ENCODE data around the gene HLA-DMA. TPM values are rescaled to one million over a fixed set of nuclear protein-coding genes. Genes with fewer than 3 reads are reported as not detected.

The HLA-DMA gene
- total and polyA plus RNA-seq, 2 of the 4 experiments (the other 2 are of a cell fraction) = 2.3 to 8.3 TPM

GRCh38 chr6:32949113-32949512, 3.8 kb downstream of the HLA-DMA start:
- H3K9me1 ChIP-seq (ENCODE audit: insufficient read depth, low read length) = peaks cover 10% of the 10 kb centered on the region
- no peak overlapping the region for H4K91ac ChIP-seq (ENCODE audit: insufficient read depth, low read depth, low read length)
- ATAC-seq (ENCODE audit: low read depth) = no peak
- no peak overlapping the region for H4K5ac ChIP-seq (ENCODE audit: low read depth, low read length)
- H3K4me2 ChIP-seq (ENCODE audit: low read depth, low read length) = no peak overlapping the region
- no CpG with 5 or more reads among the region's 9 CpGs for WGBS, 2 experiments (ENCODE audit: extremely low coverage in 2 of 2, insufficient read length in 1 of 2)
- H3K56ac ChIP-seq (ENCODE audit: extremely low read depth, insufficient read depth, low read length) = no peak overlapping the region
- H2AK9ac ChIP-seq (replicated peaks; ENCODE audit: low read depth, low read length, poor library complexity) = peak overlapping the region; percentile 38
- no peak for DNase-seq
- dilution Hi-C loops (cut with HindIII; ENCODE audit: low sequenced_read_pairs, unreplicated experiment) = no loop called here
- H3K27ac ChIP-seq (ENCODE audit: insufficient read depth, low read length) = no peak overlapping the region
- no peak overlapping the region for H3K14ac ChIP-seq (replicated peaks; ENCODE audit: low read depth, low read length)
- H2BK15ac ChIP-seq (ENCODE audit: low read depth, low read length) = no peak overlapping the region
- TF ChIP-seq MAFK (IDR thresholded peaks at IDR 0.05; ENCODE audit: low read depth, low read length) (no peak), RCOR1 (IDR thresholded peaks at IDR 0.05; ENCODE audit: insufficient replicate concordance, low read length) (no peak), USF2 (IDR thresholded peaks at IDR 0.05; ENCODE audit: low read depth, low read length) (no peak), RFX5 (IDR thresholded peaks at IDR 0.05; ENCODE audit: low read depth, low read length) (no peak), NFE2L2 (IDR thresholded peaks at IDR 0.05; ENCODE audit: low read depth, low read length) (no peak), CTCF (conservative IDR thresholded peaks at IDR 0.05; ENCODE audit: low read depth, low read length) (no peak), CHD1 (IDR thresholded peaks at IDR 0.05; ENCODE audit: low read depth, low read length) (no peak), ELK1 (IDR thresholded peaks at IDR 0.05; ENCODE audit: borderline replicate concordance, low read depth, low read length) (no peak), MAZ (IDR thresholded peaks at IDR 0.05; ENCODE audit: borderline replicate concordance, low read depth, low read length) (no peak)
- ChIA-PET CTCF (no interaction called here), POLR2A (ENCODE audit: unreplicated experiment) (no interaction called here)
- BruUV-seq (replicated peaks) = no TSS peak
- H3K27me3 ChIP-seq (ENCODE audit: control insufficient read depth, insufficient read depth, low read length) = no peaks in the 10 kb centered on the region
- in situ Hi-C loops (cut with MboI; ENCODE audit: low sequenced_read_pairs) = no loop called here
- H2AFZ ChIP-seq (replicated peaks; ENCODE audit: low read length, poor library complexity) = peak overlapping the region; percentile 15
- H3K18ac ChIP-seq (ENCODE audit: low read depth, low read length) = no peak overlapping the region
- intact Hi-C loops (cut with micrococcal nuclease) = no loop called here
- H2BK20ac ChIP-seq (ENCODE audit: low read depth, low read length) = no peak overlapping the region
- H2AK5ac ChIP-seq (ENCODE audit: low read depth, low read length) = no peak overlapping the region; the same call in 1 of the 2 replicates
- no peaks in the 10 kb centered on the region for H3K9me3 ChIP-seq (ENCODE audit: control insufficient read depth, insufficient read depth, low read length)
- H3K79me1 ChIP-seq (ENCODE audit: low read depth in 1 of 2, low read length in 2 of 2) = 0 out of 4 replicates have a peak, but pooled peaks cover 0 to 3% of the 10 kb centered on the region in 2 experiments
- H4K20me1 ChIP-seq (ENCODE audit: insufficient read depth, low read length) = no peaks in the 10 kb centered on the region
- H2BK120ac ChIP-seq (ENCODE audit: low read depth, low read length) = no peak overlapping the region
- no peak overlapping the region for H3K9ac ChIP-seq (ENCODE audit: low read depth, low read length)
- no peak overlapping the region for H3K23ac ChIP-seq (ENCODE audit: low read depth, low read length)
- H3K4me3 ChIP-seq (ENCODE audit: insufficient read depth, low read depth, low read length) = no peak overlapping the region
- H4K8ac ChIP-seq (ENCODE audit: low read depth in 2 of 2, low read length in 2 of 2) = no peak overlapping the region
- peaks cover 12% of the 10 kb centered on the region for H3K4me1 ChIP-seq (ENCODE audit: control insufficient read depth, insufficient read depth, low read length)
- H3K36me3 ChIP-seq (ENCODE audit: control insufficient read depth, insufficient read depth, low read length) = no peaks in the 10 kb centered on the region
- H3K4ac ChIP-seq (ENCODE audit: low read depth, low read length) = no peak overlapping the region
- no peak overlapping the region for H2BK5ac ChIP-seq (ENCODE audit: low read depth, low read length, poor library complexity, severe bottlenecking)
